GM19328 (cell line): ENCODE measurements around the gene IL1RAPL1.

ENCODE experiments used
- ATAC-seq: cut with Tn5 transposase; IDR thresholded peaks from one replicate; pipeline ENCODE4 v1.9.1; 2021; ENCODE audit warnings: mild to moderate bottlenecking, moderate library complexity; ENCODE audit not compliant: unreplicated experiment

Gene IL1RAPL1

GRCh38 chrX:29699239-29699638 lies 1112.0 kb downstream of the IL1RAPL1 start:
- no peak for ATAC-seq

DNA sequence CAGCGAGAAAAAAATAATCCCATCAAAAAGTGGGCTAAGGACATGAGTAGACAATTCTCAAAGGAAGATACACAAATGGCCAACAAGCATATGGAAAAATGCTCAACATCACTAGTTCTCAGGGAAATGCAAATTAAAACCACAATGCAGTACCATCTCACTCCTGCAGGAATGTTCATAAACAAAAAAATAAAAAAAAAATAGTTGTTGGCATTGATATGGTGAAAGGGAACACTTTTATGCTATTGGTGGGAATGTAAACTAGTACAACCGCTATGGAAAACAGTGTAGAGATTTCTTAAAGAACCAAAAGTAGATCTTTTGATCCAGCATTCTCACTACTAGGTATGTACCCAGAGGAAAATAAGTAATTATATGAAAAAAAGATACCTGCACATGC lies 1119.8 kb downstream of the IL1RAPL1 start:
- ATAC-seq: no peak

GRCh38 chrX:29721152-29721551 lies 1133.9 kb downstream of the IL1RAPL1 start:
- ATAC-seq: no peak

GRCh38 chrX:29724316-29724715 lies 1137.1 kb downstream of the IL1RAPL1 start:
- ATAC-seq: no peak

DNA sequence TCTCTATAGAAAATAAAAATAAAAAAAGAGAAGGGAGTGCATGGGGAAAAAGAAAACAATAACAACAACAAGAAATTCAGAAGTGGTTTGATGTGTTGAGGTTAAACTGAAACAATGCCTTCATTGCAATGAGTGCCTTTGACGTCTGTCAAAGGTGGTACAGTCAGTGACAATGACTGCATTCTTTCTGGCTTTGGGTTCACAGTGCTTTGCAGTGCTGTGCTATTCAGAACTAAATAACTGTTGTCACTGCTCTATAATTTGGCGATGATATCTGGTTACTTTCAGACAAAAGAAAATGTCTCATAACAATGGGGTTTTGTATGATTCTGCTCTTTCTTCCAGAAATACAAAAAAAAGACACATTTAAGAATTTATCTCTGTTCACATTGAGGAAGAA lies 1139.6 kb downstream of the IL1RAPL1 start:
- ATAC-seq: no peak

DNA sequence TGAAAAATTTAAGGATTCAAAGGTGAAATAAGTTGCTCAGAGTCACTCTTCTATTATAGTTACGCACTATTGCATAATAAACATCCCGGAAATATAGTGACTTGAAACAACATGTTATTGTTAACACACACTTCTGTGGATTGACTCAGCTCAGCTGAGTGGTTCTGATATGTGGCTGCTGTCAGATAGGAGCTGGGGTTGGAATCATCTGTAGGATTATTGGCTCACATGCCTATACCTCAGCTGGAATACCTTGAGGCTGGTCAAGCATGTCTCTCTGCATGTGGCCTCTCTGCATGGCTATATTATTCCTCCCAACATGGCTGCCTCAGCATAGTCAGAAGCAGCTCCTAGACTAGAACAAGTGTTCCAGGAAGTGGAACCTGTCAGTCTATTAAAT lies 1141.4 kb downstream of the IL1RAPL1 start:
- ATAC-seq: no peak

GRCh38 chrX:29744966-29745365 lies 1157.7 kb downstream of the IL1RAPL1 start:
- ATAC-seq: no peak

- no peak for ATAC-seq
Measured at GRCh38 chrX:29746326-29746725, 1159.1 kb downstream of the IL1RAPL1 start.

DNA sequence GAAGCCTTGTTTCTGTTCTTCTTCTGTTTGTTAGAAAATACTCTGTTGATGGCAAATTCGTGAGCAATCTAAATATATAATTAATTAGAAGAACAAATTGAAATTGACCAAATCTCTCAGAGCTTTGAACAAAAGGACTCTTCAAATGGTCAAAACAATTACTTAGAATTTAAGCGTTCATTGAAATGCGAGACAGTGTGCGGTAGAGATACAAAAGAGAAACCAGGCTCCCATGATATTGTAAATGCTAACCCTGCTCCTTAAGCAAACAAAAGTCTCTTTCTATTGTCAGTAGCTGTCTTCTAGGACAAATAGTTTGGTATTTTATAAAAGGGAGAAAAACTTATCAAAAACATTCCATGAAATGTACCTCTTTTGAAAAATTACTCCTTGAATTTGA lies 1174.8 kb downstream of the IL1RAPL1 start:
- ATAC-seq: no peak

GRCh38 chrX:29775890-29776289 lies 1188.6 kb downstream of the IL1RAPL1 start:
- no peak for ATAC-seq

- no peak for ATAC-seq
Measured at GRCh38 chrX:29787656-29788055, 1200.4 kb downstream of the IL1RAPL1 start.

DNA sequence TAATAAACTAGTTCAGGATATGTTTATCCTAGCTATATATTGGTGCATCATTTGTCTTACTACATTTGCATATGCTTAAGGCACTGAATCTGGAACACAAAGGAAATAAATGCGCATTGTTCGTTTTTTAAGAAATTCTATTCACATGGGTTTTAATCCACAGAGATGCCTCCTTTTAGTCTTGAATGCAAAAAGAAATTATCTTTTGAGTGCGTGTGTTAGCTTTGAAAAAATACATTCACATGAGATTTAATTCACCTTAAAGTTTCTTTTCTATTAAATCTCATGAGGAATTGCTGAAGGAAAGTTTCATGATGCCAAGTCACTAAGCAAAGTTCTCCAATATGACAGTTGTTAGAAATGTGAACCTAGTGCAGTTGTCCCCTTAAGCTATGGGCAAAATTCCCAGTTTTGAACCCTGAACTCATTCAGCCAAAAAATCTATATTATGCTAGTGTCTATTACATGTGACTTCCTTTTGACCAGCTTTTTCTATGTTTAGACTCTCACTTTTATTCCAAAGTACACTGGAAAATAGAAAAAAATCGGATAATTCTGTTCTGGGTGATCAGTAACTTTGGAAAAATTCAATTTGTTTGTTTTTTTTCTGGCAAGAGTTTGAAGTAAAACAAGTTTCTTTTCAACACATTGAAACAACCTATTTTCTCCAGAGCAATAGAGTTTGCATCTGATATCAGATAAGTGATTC lies 1201.9 kb downstream of the IL1RAPL1 start:
- ATAC-seq: no peak

DNA sequence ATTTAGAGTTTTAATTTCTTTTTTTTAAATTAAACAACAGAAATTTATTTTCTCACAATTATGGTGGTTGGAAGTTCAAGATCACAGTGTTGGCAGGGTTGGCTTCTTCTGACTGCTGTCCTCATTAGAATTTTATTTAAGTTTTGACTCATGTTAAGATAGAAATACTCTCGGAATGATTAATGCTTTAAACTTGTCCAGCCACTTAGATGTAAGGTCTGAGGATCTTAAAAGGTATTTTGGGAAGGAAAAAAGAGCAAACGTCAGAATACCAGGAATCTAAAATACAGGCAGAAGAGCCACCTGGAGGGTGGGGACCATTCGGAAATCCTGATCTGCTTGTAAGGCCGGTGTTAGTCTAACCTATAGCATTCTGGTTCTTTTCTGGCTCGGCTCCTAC lies 1205.1 kb downstream of the IL1RAPL1 start:
- ATAC-seq: no peak

DNA sequence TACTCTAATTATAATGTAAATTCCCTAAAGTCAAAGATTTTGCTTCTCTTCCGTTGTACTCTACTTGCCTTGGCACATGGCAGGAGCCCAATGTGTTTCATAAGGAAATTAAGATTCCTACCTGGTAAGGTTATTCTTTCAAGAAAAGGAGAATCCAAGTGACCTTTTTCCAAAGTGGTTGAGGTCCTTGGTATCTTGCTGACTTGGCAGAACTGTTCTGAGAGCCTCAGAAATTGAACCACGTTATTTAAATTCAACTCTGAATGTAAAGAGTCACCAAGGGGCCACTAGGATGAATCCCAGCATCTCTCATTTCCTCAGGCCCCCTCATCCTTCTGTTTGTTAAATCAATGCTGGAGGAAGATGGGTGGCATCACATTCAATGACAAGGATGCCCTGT lies 1209.9 kb downstream of the IL1RAPL1 start:
- ATAC-seq: no peak

- no peak for ATAC-seq
Measured at GRCh38 chrX:29798469-29798868, 1211.2 kb downstream of the IL1RAPL1 start.

GRCh38 chrX:29813174-29813573 lies 1225.9 kb downstream of the IL1RAPL1 start:
- ATAC-seq: no peak

GRCh38 chrX:29824176-29824906 lies 1237.1 kb downstream of the IL1RAPL1 start:
- ATAC-seq: no peak

GRCh38 chrX:29826742-29827141 lies 1239.5 kb downstream of the IL1RAPL1 start:
- no peak for ATAC-seq

DNA sequence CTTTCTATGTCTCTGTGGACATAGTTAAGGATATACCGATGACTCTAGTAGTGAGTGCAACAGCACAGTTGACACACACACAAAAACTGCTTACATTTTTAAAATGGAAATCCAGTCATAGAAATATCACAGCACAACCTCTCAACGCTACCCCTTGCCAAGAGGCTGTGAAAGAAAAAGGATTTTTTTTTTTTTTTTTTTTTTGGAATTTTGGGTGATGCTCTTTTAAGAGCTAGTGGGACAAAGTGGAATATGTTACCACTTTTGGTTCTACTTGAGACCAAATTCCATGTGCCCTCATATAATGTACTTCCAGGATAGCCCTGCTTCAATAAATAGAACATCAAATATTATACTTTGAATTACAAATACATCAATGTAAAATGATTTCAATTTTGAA lies 1247.1 kb downstream of the IL1RAPL1 start:
- ATAC-seq: no peak

DNA sequence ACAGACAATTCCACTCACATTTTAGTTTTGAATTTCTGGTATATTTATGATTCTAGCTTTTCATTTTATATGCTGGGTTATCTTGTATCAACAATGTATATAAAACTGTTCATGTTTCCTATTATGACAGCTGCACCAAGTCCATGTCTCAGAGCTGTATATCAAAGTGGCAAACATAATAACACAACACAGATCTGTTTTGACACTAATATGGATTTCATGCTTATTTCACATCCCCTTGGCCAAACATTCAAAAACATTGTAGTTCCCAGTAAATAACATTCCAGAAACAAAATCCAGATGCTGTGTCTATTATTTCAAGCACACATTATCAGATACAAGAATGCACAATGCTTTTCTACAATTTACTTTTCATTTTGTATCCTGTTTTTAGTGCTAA lies 1247.5 kb downstream of the IL1RAPL1 start:
- no peak for ATAC-seq

GRCh38 chrX:29841750-29842149 lies 1254.5 kb downstream of the IL1RAPL1 start:
- no peak for ATAC-seq

- no peak for ATAC-seq
Measured at GRCh38 chrX:29842552-29842951, 1255.3 kb downstream of the IL1RAPL1 start.
